OCI-LY7 (cell line): ENCODE data around the gene TPRN. TPM values are rescaled to one million over a fixed set of nuclear protein-coding genes. Genes with fewer than 3 reads are reported as not detected.
A peak's percentile ranks its signal among the peaks of the same experiment; 100 is the strongest.

Experiments used
- BruUV-seq: library from RNA; stranded (reverse); fragments of 400-500 nt; replicated peaks from 2 replicates; lab custom pipeline; 2021; lab: Mats Ljungman, UMichigan
- CTCF ChIA-PET: fragments of 300-600 bp; sonication (Branson Sonifier 250); formaldehyde crosslinking; loops from one replicate; lab custom pipeline; 2022; ENCODE audit warnings: antibody characterized with exemption; ENCODE audit not compliant: unreplicated experiment; lab: Charles Lee
- POLR2A ChIA-PET: fragments of 300-600 bp; sonication (Branson Sonifier 250); formaldehyde crosslinking; loops from one replicate; lab custom pipeline; 2022; ENCODE audit warnings: antibody characterized with exemption; lab: Charles Lee
- DNase-seq: peaks from one replicate; pipeline ENCODE4 v3.0.0-alpha.2; 2015; ENCODE audit warnings: low spot score
- H2AFZ ChIP-seq: fragments of 200-600 bp; sonication (generic), shearing (Covaris generic); 2 replicates; pipeline ENCODE4 v1.6.1; 2014; ENCODE audit warnings: mild to moderate bottlenecking, antibody characterized with exemption, low read length, moderate library complexity
- H3K27ac ChIP-seq: fragments of 200-600 bp; sonication (generic); 2 replicates; pipeline ENCODE4 v1.5.1; 2014; ENCODE audit warnings: mixed run types, low read depth, mild to moderate bottlenecking, moderate library complexity, low read length, inconsistent platforms; ENCODE audit not compliant: poor library complexity, severe bottlenecking
- H3K36me3 ChIP-seq: fragments of 200-600 bp; sonication (generic); 2 replicates; pipeline ENCODE4 v1.6.1; 2014; ENCODE audit warnings: mild to moderate bottlenecking, antibody characterized with exemption, low read length, moderate library complexity, mixed read lengths; ENCODE audit not compliant: insufficient read depth
- H3K4me1 ChIP-seq: fragments of 200-600 bp; sonication (generic); 2 replicates; pipeline ENCODE4 v1.5.1; 2014; ENCODE audit warnings: mild to moderate bottlenecking, low read length; ENCODE audit not compliant: insufficient read depth, poor library complexity, severe bottlenecking
- H3K4me2 ChIP-seq: fragments of 200-600 bp; sonication (generic); 2 replicates; pipeline ENCODE4 v1.6.1; 2014; ENCODE audit warnings: mild to moderate bottlenecking, low read length
- H3K4me3 ChIP-seq: fragments of 200-600 bp; sonication (generic); 2 replicates; pipeline ENCODE4 v1.5.1; 2014; ENCODE audit warnings: mild to moderate bottlenecking, low read depth, low read length; ENCODE audit not compliant: poor library complexity, severe bottlenecking
- H3K79me2 ChIP-seq: fragments of 200-600 bp; sonication (generic); 2 replicates; pipeline ENCODE4 v1.6.1; 2016; ENCODE audit warnings: low read depth, mild to moderate bottlenecking, low read length, moderate library complexity, mixed read lengths; ENCODE audit not compliant: insufficient read depth
- H3K9me2 ChIP-seq: fragments of 200-600 bp; sonication (generic); 2 replicates; pipeline ENCODE4 v1.6.1; 2016; ENCODE audit warnings: mild to moderate bottlenecking, low read length, mixed read lengths; ENCODE audit not compliant: insufficient read depth
- H3K9me3 ChIP-seq: fragments of 200-600 bp; sonication (generic); 2 replicates; pipeline ENCODE4 v1.6.1; 2014; ENCODE audit warnings: mild to moderate bottlenecking, mixed run types, low read length, mixed read lengths
- H4K20me1 ChIP-seq: fragments of 200-600 bp; sonication (generic); 2 replicates; pipeline ENCODE4 v1.6.1; 2014; ENCODE audit warnings: mild to moderate bottlenecking, antibody characterized with exemption, low read length, moderate library complexity, mixed read lengths; ENCODE audit not compliant: insufficient read depth
- CTCF ChIP-seq: fragments of 200-600 bp; sonication (generic); conservative IDR thresholded peaks from 2 replicates; pipeline ENCODE4 v1.5.1; 2014; ENCODE audit warnings: mild to moderate bottlenecking, antibody characterized with exemption, low read length, moderate library complexity, mixed read lengths
- EZH2phosphoT487 ChIP-seq: fragments of 200-600 bp; sonication (generic); IDR thresholded peaks from 2 replicates; pipeline ENCODE4 v1.6.1; 2018; ENCODE audit warnings: low read depth, borderline replicate concordance, mild to moderate bottlenecking, mixed run types, antibody characterized with exemption, low read length, moderate library complexity, mixed read lengths
- intact Hi-C: fragments of 100-400 bp; cut with micrococcal nuclease; formaldehyde crosslinking; loops from one replicate; pipeline ENCODE4 v1.10.0; 2022; ENCODE audit not compliant: unreplicated experiment
- total RNA-seq, 2 experiments: library from RNA; depleted of rRNA in 1 of 2; stranded (reverse); fragments of >200 nt in 1 of 2; shearing (Covaris generic) in 1 of 2; gene quantifications; 2 replicates each; pipeline ENCODE4 v1.2.3, GENCODE V29; 2014 to 2022

Gene TPRN
- total RNA-seq, 2 experiments from 2014 or later = 9.0 to 15.9 TPM

DNA sequence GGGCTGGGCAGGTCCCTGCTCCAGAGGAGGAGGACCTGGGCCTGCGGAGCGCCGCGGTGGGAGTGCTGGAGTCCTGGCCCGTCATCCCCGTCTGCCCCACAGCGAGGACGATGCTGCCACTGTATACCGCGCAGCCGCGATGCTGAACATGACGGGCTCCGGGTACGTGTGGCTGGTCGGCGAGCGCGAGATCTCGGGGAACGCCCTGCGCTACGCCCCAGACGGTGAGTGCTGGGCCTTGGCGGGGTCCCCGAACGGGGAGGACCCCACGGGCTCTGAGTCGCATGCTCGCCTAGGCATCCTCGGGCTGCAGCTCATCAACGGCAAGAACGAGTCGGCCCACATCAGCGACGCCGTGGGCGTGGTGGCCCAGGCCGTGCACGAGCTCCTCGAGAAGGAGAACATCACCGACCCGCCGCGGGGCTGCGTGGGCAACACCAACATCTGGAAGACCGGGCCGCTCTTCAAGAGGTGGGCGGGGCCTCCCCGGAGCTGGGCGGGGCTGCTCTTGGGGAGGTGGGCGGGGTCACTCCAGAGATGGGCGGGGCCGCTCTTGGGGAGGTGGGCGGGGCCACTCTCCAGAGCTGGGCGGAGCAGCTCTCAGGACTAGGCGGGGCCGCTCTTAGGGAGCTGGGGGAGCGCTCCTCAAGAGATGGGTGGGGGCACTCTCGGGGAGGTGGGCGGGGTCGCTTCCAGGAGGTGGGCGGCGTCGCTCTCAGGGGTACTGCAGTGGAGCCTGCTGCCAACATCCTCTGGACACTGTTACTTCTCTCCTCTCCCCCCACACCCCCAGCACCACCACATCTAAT, 43.8 kb downstream of the TPRN start:
- ChIA-PET CTCF (interaction anchor here (0.6 kb wide), 1 partner anchor 26 kb away, joined by 3 read pairs; no protein-coding TSS in a partner anchor), POLR2A (interaction anchor here (0.6 to 1.2 kb wide), 4 partner anchors 24 to 616 kb away, joined by 3 to 4 read pairs (median 3); partner anchors contain the start of genes ANAPC2 and SSNA1)
- Histone ChIP-seq H3K4me2 (peak overlapping the region; percentile 49; the same call in 1 of the 2 replicates), H4K20me1 (no peaks in the 10 kb centered on the region), H3K36me3 (no peaks in the 10 kb centered on the region), H3K9me3 (no peaks in the 10 kb centered on the region), H2AFZ (no peak overlapping the region), H3K4me3 (peak overlapping the region; percentile 20), H3K4me1 (peaks cover 30% of the 10 kb centered on the region), H3K79me2 (no peaks in the 10 kb centered on the region), H3K9me2 (no peaks in the 10 kb centered on the region), H3K27ac (no peak overlapping the region)
- no TSS peak for BruUV-seq
- TF ChIP-seq EZH2phosphoT487 = no peak
- TF ChIP-seq CTCF = no peak
- peak; percentile 79 for DNase-seq
- intact Hi-C loops = loop anchor here (10.0 kb wide), 1 partner anchor 612 kb away; the partner anchor contains the start of gene NOTCH1

- BruUV-seq = no TSS peak
- H3K27ac ChIP-seq = no peak overlapping the region
- no peak overlapping the region for H3K4me2 ChIP-seq
- no peak overlapping the region for H2AFZ ChIP-seq
- no peak for TF ChIP-seq CTCF
- TF ChIP-seq EZH2phosphoT487 = no peak
- POLR2A ChIA-PET = no interaction called here
- no peaks in the 10 kb centered on the region for H3K36me3 ChIP-seq
- no peaks in the 10 kb centered on the region for H3K9me2 ChIP-seq
- DNase-seq = no peak
- no peak overlapping the region for H3K4me3 ChIP-seq
- peaks cover 31% of the 10 kb centered on the region for H3K4me1 ChIP-seq
- intact Hi-C loops = loop anchor here (5.0 to 10.0 kb wide), 2 partner anchors 36 to 608 kb away; partner anchors contain the start of gene NOTCH1
- CTCF ChIA-PET = no interaction called here
- H3K9me3 ChIP-seq = no peaks in the 10 kb centered on the region
- no peaks in the 10 kb centered on the region for H4K20me1 ChIP-seq
- no peaks in the 10 kb centered on the region for H3K79me2 ChIP-seq
Observed at GRCh38 chr9:137152844-137153405, 47.6 kb downstream of the TPRN start.
